GM19035 (cell line): Measurements from ENCODE around the gene SPESP1.

ENCODE experiments used
- ATAC-seq: cut with Tn5 transposase; IDR thresholded peaks from one replicate; pipeline ENCODE4 v1.9.1; 2021; ENCODE audit not compliant: unreplicated experiment

Gene SPESP1

GRCh38 chr15:68990992-68991500 lies 60.7 kb downstream of the SPESP1 start:
- ATAC-seq, result no peak

- ATAC-seq, result no peak
Observed at GRCh38 chr15:68991723-68992122, 61.4 kb downstream of the SPESP1 start.

GRCh38 chr15:68992696-68993095 lies 62.4 kb downstream of the SPESP1 start:
- no peak for ATAC-seq

- no peak for ATAC-seq
Observed at GRCh38 chr15:68993276-68993675, 63.0 kb downstream of the SPESP1 start.

GRCh38 chr15:68994149-68994548 lies 63.8 kb downstream of the SPESP1 start:
- ATAC-seq, result no peak

GRCh38 chr15:68994981-68995761 lies 64.8 kb downstream of the SPESP1 start:
- no peak for ATAC-seq
